KOPT-K1 (cell line): Measurements from ENCODE around the gene OAT.

Experiments used
- H3K27ac ChIP-seq: fragments of 200-600 bp; sonication (generic); 2 replicates; pipeline ENCODE4 v1.5.1; 2016; ENCODE audit warnings: antibody characterized with exemption, mild to moderate bottlenecking, low read depth, low read length; ENCODE audit not compliant: poor library complexity, severe bottlenecking
- H3K36me3 ChIP-seq: fragments of 200-600 bp; sonication (generic); 2 replicates; pipeline ENCODE4 v1.5.1; 2017; ENCODE audit warnings: antibody characterized with exemption, mild to moderate bottlenecking, low read length, moderate library complexity; ENCODE audit not compliant: insufficient read depth
- H3K9me3 ChIP-seq: fragments of 200-600 bp; sonication (generic); 2 replicates; pipeline ENCODE4 v1.5.1; 2017; ENCODE audit warnings: antibody characterized with exemption, low read length, mild to moderate bottlenecking; ENCODE audit not compliant: insufficient read depth, poor library complexity, severe bottlenecking

Gene OAT

GRCh38 chr10:124394583-124394982, 24.1 kb downstream of the OAT start:
- peaks cover 9% of the 10 kb centered on the region; the same call in 1 of the 2 replicates for H3K36me3 ChIP-seq
- peaks cover 14% of the 10 kb centered on the region for H3K9me3 ChIP-seq
- H3K27ac ChIP-seq = no peak overlapping the region

- no peak overlapping the region for H3K27ac ChIP-seq
- peaks cover 14% of the 10 kb centered on the region for H3K9me3 ChIP-seq
- H3K36me3 ChIP-seq = peaks cover 1% of the 10 kb centered on the region; the same call in 1 of the 2 replicates
Observed at GRCh38 chr10:124392626-124393342, 25.9 kb downstream of the OAT start.

- Histone ChIP-seq H3K9me3 (peaks cover 14% of the 10 kb centered on the region), H3K36me3 (no peaks in the 10 kb centered on the region), H3K27ac (no peak overlapping the region)
Observed at GRCh38 chr10:124390471-124391187, 28.1 kb downstream of the OAT start.

- Histone ChIP-seq H3K9me3 (peaks cover 14% of the 10 kb centered on the region), H3K36me3 (no peaks in the 10 kb centered on the region), H3K27ac (no peak overlapping the region)
Observed at GRCh38 chr10:124389613-124390361, 28.9 kb downstream of the OAT start.

GRCh38 chr10:124388823-124389612, 29.7 kb downstream of the OAT start:
- Histone ChIP-seq H3K36me3 (no peaks in the 10 kb centered on the region), H3K9me3 (peaks cover 13% of the 10 kb centered on the region), H3K27ac (no peak overlapping the region)

- H3K9me3 ChIP-seq = peaks cover 8% of the 10 kb centered on the region
- H3K27ac ChIP-seq = no peak overlapping the region
- no peaks in the 10 kb centered on the region for H3K36me3 ChIP-seq
Observed at GRCh38 chr10:124388476-124388822, 30.3 kb downstream of the OAT start.

- Histone ChIP-seq H3K9me3 (no peaks in the 10 kb centered on the region), H3K36me3 (no peaks in the 10 kb centered on the region), H3K27ac (no peak overlapping the region)
Observed at GRCh38 chr10:124387078-124387874, 31.4 kb downstream of the OAT start.

- Histone ChIP-seq H3K9me3 (no peaks in the 10 kb centered on the region), H3K36me3 (no peaks in the 10 kb centered on the region), H3K27ac (no peak overlapping the region)
Observed at GRCh38 chr10:124386186-124387077, 32.3 kb downstream of the OAT start.

- H3K27ac ChIP-seq = no peak overlapping the region
- no peaks in the 10 kb centered on the region for H3K36me3 ChIP-seq
- no peaks in the 10 kb centered on the region for H3K9me3 ChIP-seq
Observed at GRCh38 chr10:124385627-124386185, 33.0 kb downstream of the OAT start.

GRCh38 chr10:124384591-124385190, 34.0 kb downstream of the OAT start:
- H3K27ac ChIP-seq = no peak overlapping the region
- no peaks in the 10 kb centered on the region for H3K36me3 ChIP-seq
- no peaks in the 10 kb centered on the region for H3K9me3 ChIP-seq

GRCh38 chr10:124384172-124384571, 34.6 kb downstream of the OAT start:
- Histone ChIP-seq H3K27ac (no peak overlapping the region), H3K9me3 (no peaks in the 10 kb centered on the region), H3K36me3 (no peaks in the 10 kb centered on the region)

GRCh38 chr10:124383496-124383895, 35.2 kb downstream of the OAT start:
- no peaks in the 10 kb centered on the region for H3K9me3 ChIP-seq
- no peak overlapping the region for H3K27ac ChIP-seq
- H3K36me3 ChIP-seq = no peaks in the 10 kb centered on the region
